ENCODE measurements around the gene BBOX1. TPM values are rescaled to one million over a fixed set of nuclear protein-coding genes. Genes with fewer than 3 reads are reported as not detected.
"Not testable (repeated sequence)": the region's sequence is repeated elsewhere in the genome, so short reads cannot be mapped to it uniquely, and the experiment has no call there.

BBOX1 gene
- total RNA-seq, 4 donors from 2014 or later, result 0.55 TPM; not detected in 3

DNA sequence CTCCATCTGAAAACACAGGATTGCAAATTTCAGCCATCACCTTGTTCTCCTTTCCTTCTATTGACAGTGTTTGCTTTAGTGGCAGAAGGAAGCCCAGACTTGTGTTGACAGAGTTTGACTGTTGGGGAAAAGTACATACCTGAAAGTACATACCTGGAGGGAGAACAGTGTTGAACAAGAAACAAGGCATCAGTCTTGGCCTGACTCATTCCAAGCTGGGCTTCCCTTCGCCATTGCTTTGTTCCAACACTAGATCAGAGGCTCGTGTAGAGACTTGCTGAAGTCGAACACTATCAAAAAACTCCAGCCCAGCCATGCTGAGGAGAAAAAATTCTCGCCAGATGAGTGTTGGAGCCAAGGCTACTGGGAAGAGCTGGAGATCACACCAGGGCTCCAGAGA is 133.4 kb downstream of the BBOX1 start:
- Histone ChIP-seq H3K27ac (no peak overlapping the region), H3K27me3 (no peaks in the 10 kb centered on the region), H3K9me3 (no peaks in the 10 kb centered on the region), H3K4me1 (no peaks in the 10 kb centered on the region), H3K4me3 (no peak overlapping the region), H3K36me3 (no peaks in the 10 kb centered on the region)
- no peak for TF ChIP-seq POLR2A (IDR thresholded peaks at IDR 0.05)
- TF ChIP-seq, protein P1, sequence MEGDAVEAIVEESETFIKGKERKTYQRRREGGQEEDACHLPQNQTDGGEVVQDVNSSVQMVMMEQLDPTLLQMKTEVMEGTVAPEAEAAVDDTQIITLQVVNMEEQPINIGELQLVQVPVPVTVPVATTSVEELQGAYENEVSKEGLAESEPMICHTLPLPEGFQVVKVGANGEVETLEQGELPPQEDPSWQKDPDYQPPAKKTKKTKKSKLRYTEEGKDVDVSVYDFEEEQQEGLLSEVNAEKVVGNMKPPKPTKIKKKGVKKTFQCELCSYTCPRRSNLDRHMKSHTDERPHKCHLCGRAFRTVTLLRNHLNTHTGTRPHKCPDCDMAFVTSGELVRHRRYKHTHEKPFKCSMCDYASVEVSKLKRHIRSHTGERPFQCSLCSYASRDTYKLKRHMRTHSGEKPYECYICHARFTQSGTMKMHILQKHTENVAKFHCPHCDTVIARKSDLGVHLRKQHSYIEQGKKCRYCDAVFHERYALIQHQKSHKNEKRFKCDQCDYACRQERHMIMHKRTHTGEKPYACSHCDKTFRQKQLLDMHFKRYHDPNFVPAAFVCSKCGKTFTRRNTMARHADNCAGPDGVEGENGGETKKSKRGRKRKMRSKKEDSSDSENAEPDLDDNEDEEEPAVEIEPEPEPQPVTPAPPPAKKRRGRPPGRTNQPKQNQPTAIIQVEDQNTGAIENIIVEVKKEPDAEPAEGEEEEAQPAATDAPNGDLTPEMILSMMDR (IDR thresholded peaks at IDR 0.05), result no peak
- no peak for DNase-seq
- intact Hi-C loops (cut with DNase I; ENCODE audit: low total_unique reads), result no loop called here

DNA sequence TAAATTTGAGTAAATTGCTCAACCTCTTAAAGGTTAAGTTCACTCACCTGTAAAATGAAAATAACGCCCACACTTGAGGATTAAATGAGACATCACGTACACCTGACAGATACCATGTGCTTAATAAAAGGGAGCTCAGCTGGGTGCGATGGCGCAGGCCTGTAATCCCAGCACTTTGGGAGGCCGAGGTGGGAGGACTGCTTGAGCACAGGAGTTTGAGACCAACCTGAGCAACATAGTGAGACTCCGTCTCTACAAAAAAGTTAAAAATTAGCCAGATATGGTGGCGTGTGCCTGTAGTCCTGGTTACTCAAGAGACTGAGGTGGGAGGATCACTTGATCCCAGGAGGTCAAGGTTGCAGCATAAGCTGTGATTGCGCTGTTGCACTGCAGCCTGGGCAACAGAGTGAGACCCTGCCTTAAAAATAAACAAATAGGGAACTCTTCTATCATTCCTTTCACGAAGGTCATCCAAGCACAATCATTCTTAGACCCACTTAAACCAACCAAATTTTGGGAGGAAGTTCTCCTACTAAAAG is 134.1 kb downstream of the BBOX1 start:
- H3K9me3 ChIP-seq, result no peaks in the 10 kb centered on the region
- no peaks in the 10 kb centered on the region for H3K27me3 ChIP-seq
- H3K27ac ChIP-seq, result no peak overlapping the region
- H3K4me3 ChIP-seq, result no peak overlapping the region
- no peaks in the 10 kb centered on the region for H3K4me1 ChIP-seq
- no peak for DNase-seq
- TF ChIP-seq POLR2A (IDR thresholded peaks at IDR 0.05), result no peak
- TF ChIP-seq, protein P1 (IDR thresholded peaks at IDR 0.05), result no peak
- intact Hi-C loops (cut with DNase I; ENCODE audit: low total_unique reads), result no loop called here
- no peaks in the 10 kb centered on the region for H3K36me3 ChIP-seq

DNA sequence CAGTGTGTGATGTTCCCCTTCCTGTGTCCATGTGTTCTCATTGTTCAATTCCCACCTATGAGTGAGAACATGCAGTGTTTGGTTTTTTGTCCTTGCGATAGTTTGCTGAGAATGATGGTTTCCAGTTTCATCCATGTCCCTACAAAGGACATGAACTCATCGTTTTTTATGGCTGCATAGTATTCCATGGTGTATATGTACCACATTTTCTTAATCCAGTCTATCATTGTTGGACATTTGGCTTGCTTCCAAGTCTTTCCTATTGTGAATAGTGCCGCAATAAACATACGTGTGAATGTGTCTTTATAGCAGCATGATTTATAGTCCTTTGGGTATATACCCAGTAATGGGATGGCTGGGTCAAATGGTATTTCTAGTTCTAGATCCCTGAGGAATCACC is 134.9 kb downstream of the BBOX1 start:
- intact Hi-C loops (cut with DNase I; ENCODE audit: low total_unique reads); H3K27ac ChIP-seq: not testable (repeated sequence)

More for the DNA sequence above, 134.9 kb downstream of the BBOX1 start:
- not testable (repeated sequence) for H3K36me3 ChIP-seq, H3K4me1 ChIP-seq, H3K9me3 ChIP-seq, DNase-seq, H3K27me3 ChIP-seq, H3K4me3 ChIP-seq

Other genes starting within 250 kb of the BBOX1 start
- gene FIBIN, start 46.7 kb upstream of the BBOX1 start, total RNA-seq, result 10 to 100 TPM in 2 of 4 donors, 1 to 10 TPM in 2; 6.8 to 40.3 (median 14.6) TPM